ENCODE data around the gene EPHB1.
"Not testable (repeated sequence)": the region's sequence is repeated elsewhere in the genome, so short reads cannot be mapped to it uniquely, and the experiment has no call there.

EPHB1 gene

DNA sequence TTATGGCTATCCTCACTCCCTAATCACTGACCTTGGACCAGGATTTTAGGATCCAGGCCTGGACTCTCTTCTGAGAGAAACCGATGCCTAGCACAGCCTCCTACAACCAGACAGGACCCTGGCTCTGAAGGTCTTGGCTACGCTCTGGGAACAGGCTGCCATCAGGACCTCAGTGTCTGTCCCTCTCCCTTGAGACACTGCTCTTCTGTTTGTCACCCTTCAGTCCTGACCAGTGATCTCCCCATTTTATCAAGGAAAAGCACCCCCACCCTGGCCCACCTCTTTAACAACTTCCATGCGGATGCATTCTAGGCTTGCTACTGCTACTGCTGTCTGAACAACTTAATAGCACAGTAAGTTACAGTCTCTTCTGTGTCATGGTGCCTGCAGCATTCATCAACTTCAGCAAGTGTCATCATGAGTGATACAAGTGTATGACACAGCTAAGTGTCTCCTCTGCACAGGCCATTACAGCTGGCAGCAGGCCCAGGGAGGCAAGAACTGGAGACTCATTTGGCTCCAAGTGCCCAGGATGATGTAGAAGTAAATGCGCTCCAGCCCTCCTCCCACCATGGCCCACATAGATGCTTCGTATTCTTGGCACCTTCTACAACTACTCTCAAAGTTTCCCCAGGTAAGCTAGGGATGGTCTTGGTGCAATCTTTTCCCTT lies 302.4 kb downstream of the EPHB1 start:
- in situ Hi-C loops (cut with HindIII; ENCODE audit: low sequenced_read_pairs): no loop called here

- in situ Hi-C loops (cut with HindIII; ENCODE audit: low sequenced_read_pairs): no loop called here
Measured at GRCh38 chr3:135099734-135100355, 304.8 kb downstream of the EPHB1 start.

GRCh38 chr3:135100366-135100765 lies 305.3 kb downstream of the EPHB1 start:
- in situ Hi-C loops (cut with HindIII; ENCODE audit: low sequenced_read_pairs): no loop called here

GRCh38 chr3:135103917-135104316 lies 308.9 kb downstream of the EPHB1 start:
- in situ Hi-C loops (cut with HindIII; ENCODE audit: low sequenced_read_pairs): no loop called here

DNA sequence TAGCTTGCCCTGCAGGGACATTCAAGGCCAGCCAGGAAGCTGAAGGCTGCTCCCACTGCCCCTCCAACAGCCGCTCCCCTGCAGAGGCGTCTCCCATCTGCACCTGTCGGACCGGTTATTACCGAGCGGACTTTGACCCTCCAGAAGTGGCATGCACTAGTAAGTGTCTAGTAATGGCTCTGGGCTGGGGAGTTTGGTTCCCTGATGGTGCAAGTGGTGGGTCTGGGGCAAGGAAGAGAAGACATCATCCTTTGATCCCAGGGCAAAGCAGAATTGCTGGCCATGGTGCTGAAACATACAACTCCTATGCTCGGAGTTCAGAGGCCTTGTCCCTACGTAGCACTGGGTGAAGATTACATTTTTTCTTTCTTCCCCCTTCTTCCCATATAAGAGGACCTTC lies 311.4 kb downstream of the EPHB1 start:
- in situ Hi-C loops (cut with HindIII; ENCODE audit: low sequenced_read_pairs): no loop called here

DNA sequence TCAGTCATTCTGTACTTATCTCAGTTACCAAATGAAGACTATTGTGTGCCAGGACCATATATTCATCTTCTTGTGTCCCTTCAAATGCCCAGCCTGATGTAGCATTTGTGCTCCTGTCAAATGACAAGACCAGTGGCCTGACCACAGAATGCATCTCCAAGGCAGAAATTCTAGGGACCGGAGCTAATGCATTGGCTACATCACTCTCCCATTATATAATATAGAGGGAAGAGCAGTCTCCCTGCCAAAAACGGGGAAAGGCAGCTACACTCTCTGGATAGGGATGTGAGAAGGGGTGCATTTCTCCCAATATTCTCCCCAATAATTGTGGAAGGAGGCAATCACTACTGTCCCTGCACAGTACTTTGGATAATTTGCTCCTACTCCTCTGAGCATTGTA lies 312.0 kb downstream of the EPHB1 start:
- in situ Hi-C loops (cut with HindIII; ENCODE audit: low sequenced_read_pairs): no loop called here

- in situ Hi-C loops (cut with HindIII; ENCODE audit: low sequenced_read_pairs): no loop called here
Measured at GRCh38 chr3:135109681-135110080, 314.6 kb downstream of the EPHB1 start.

DNA sequence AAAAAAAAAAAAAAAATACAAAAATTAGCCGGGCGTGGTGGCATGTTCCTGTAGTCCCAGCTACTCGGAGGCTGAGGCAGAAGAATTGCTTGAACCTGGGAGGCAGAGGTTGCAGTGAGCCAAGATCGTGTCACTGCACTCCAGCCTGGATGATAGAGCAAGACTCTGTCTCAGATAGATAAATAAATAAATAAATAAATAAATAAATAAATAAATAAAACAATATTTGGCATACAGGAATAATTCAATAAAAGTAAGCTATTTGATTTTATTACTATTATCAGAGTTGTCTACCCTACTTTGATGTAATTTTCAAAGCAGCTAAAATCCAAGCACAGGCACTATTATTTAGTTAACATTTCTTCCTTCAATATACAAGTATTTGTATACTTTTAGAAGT lies 319.5 kb downstream of the EPHB1 start:
- in situ Hi-C loops (cut with HindIII; ENCODE audit: low sequenced_read_pairs): not testable (repeated sequence)

DNA sequence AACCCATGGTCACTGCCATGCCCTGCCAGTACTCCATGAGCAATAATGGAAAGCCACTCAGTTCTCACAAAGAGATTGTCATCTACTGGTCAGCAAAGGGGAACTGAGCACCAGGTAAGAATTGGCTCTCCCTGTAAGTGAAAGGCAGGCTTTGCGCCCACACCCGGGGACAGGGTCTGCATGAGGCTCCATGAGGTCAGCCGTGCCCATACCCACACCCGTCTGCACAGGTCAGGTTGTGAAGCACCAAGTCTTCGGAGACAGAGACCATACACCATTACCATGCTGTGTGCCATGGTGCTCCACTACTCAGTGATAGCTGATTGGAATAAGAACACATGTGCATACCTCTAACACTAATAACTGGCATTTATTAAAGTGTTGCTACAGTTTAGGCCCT lies 322.9 kb downstream of the EPHB1 start:
- in situ Hi-C loops (cut with HindIII; ENCODE audit: low sequenced_read_pairs): no loop called here

GRCh38 chr3:135118792-135119191 lies 323.7 kb downstream of the EPHB1 start:
- in situ Hi-C loops (cut with HindIII; ENCODE audit: low sequenced_read_pairs): no loop called here

- in situ Hi-C loops (cut with HindIII; ENCODE audit: low sequenced_read_pairs): no loop called here
Measured at GRCh38 chr3:135125171-135125801, 330.2 kb downstream of the EPHB1 start.

GRCh38 chr3:135127946-135128470 lies 332.9 kb downstream of the EPHB1 start:
- in situ Hi-C loops (cut with HindIII; ENCODE audit: low sequenced_read_pairs): no loop called here

DNA sequence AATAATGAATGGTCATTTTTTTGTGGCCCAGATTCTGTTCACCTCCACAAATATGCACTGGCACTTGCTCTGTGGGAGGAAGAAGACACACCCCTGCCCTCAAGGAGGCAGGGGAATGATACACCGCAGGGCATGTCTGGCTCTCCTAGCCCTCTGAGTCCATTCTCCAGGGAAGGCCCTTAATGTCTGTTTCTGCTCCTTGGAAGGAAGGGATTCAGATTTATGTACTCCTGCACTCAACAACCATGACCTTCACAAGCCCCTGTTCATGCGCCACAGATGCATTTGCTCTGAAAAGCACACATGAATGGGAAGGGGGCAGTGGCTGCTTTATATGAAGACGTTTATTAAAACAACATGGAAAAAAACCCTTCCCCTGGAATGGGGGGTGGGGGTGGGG lies 333.8 kb downstream of the EPHB1 start:
- in situ Hi-C loops (cut with HindIII; ENCODE audit: low sequenced_read_pairs): no loop called here

DNA sequence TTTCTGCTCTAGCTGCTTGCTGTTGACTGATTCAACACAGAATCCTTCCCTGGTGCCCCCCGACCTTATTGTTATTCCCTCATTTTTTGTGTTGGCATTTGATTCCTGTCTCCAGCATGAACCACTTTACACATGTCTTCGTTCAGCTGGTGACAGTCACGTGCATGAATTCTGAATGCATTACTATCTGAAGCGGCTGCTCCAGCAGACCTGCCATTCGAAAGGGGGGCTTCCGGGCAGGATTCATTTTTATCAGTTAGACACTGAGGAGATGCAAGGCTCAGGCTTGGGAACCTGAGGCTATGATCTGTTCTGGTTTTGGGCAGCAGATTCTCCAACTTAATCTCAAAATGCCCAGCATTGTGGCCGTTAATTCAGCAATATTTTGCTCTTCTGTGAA lies 336.2 kb downstream of the EPHB1 start:
- in situ Hi-C loops (cut with HindIII; ENCODE audit: low sequenced_read_pairs): no loop called here

DNA sequence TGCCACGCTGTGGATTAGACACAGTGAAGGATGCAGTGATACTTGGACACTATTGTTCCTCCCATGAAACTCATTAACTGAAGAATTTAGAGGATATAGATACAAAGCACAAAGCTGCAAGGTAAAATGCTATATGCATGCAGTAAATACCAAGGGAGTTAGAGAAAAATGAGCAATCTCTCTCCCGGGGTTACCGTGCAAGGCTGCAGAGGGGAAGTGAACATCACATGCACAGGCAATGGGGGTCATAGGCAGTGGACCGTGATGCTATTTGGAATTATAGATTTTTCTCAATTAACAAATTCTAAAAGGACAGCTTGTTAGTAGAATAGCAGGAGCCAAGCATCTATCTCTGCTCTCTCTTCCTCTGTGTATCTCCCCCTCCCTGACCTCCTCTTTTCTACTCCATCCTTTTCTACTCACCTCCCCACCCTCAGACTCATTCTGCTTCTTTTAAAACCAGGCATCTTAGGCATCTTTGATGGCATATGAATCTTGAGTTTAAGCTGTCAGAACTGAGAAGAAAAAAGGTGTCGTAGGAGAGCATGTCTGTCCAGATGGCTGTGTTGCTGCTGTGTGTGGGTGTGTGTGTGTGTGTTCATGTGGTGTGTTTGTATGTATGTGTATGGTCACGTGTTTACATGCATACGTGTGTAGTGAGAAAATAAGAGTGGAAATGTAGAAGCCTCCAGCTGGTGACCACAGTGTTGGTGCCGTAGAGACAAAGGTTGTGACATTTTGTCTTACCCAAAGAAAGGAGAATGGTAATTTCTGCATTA lies 339.0 kb downstream of the EPHB1 start:
- in situ Hi-C loops (cut with HindIII; ENCODE audit: low sequenced_read_pairs): no loop called here

GRCh38 chr3:135134684-135135075 lies 339.6 kb downstream of the EPHB1 start:
- in situ Hi-C loops (cut with HindIII; ENCODE audit: low sequenced_read_pairs): no loop called here

GRCh38 chr3:135135445-135135844 lies 340.4 kb downstream of the EPHB1 start:
- in situ Hi-C loops (cut with HindIII; ENCODE audit: low sequenced_read_pairs): no loop called here

DNA sequence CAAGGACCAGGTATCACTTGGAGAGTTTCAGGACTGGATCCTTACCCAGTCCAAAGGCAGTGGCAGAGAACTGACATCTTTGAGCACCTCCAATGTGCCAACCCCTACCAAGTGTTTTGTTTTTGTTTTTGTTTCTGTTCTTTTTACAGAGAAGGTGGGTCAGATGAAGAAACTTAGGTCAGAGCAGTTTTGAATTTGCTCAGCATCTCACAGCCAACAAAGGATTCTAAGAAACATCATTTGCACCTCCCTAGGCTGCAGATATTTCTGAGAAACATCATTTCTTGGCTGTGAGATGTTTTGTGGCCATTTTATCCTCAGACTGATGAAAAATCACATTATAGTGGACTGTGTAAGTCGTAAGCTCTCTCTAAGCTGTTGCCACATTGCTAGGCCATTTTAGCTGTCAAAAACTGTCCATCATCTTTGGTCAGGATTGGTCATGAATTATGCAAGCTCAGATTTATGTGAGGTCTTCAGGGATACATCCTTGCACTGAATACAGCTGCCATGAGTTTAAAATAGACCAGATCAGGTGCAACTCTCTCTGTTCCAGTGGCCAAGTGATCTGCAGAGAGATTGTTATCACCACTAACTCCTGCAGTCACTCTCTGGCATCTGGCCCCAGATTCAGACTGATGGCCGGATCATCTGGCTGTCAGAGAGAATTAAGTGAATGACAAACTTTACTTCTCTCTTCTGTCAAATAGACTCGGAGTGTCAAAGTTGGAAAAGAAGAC lies 341.5 kb downstream of the EPHB1 start:
- in situ Hi-C loops (cut with HindIII; ENCODE audit: low sequenced_read_pairs): no loop called here

- in situ Hi-C loops (cut with HindIII; ENCODE audit: low sequenced_read_pairs): no loop called here
Measured at GRCh38 chr3:135137296-135137695, 342.2 kb downstream of the EPHB1 start.

GRCh38 chr3:135138776-135139175 lies 343.7 kb downstream of the EPHB1 start:
- in situ Hi-C loops (cut with HindIII; ENCODE audit: low sequenced_read_pairs): no loop called here

DNA sequence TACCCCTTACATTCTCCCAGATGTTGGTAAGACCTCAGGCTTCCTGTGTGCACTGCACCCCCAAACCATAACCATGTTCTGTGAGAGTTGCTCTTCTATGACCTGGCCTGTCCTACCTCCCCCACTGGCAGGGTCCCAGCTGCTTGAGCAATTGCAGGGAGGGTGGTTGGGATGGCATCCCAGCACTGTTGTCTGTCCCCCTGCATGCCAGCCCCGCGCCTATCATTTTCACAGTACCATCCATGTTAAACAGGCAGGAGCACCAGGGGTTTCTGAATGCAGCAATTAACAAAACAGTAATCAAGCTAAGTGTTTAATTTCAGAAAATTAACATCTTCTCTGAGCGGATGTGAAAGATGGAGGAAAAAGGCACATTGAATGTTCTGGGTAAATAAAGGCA lies 345.5 kb downstream of the EPHB1 start:
- in situ Hi-C loops (cut with HindIII; ENCODE audit: low sequenced_read_pairs): no loop called here

All from DLD1 (cell line).